NCI-H460 (cell line): ENCODE data around the gene RNF111. TPM values are rescaled to one million over a fixed set of nuclear protein-coding genes. Genes with fewer than 3 reads are reported as not detected.

Source experiments
- DNase-seq: peaks from one replicate; pipeline ENCODE4 v3.0.0-alpha.2; 2016; ENCODE audit warnings: low read depth; ENCODE audit errors: extremely low read depth
- polyA plus RNA-seq: library from polyadenylated mRNA; depleted of rRNA; stranded (reverse); fragments of >200 nt; gene quantifications from 2 replicates; pipeline ENCODE4 v1.2.3, GENCODE V29; 2014; cell fraction: nucleus; rRNA removed
- total RNA-seq: library from RNA; depleted of rRNA; stranded (reverse); fragments of >200 nt; shearing (Covaris generic); gene quantifications from 2 replicates; pipeline ENCODE4 v1.2.3, GENCODE V29; 2014; rRNA removed

Gene RNF111
- total RNA-seq: 3.8 and 4.8 TPM in 2 replicates
- polyA plus RNA-seq: 7.3 and 13.8 TPM in 2 replicates

DNA sequence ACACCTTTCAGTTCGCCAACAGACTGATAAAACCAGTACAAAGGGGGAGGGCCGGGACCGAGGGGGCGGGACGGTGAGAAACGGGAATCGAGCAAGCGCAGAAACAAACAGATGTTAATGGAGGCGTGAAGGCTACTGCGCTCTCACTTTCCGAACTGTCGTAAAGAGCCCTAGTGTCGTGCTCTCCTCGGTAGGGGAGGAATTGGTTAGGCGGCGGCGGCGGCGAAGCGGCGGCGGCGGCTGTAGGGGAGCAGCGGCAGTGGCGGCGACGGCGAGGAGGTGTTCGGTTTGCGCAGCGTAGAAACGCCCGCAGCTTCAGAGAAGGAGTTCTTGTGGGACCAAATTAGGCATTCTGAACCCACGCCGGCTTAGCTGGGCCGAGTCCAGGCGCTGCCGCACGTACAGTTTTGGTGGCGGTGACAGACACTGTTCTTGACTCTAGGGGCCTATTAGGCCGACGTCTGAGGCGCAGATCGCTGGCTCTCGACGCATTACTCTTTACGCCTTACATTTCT is at the start of gene RNF111:
Gene RNF111, plus strand, starts transcription at position 173 of the 515 bp plus-strand sequence. CDS start 43,160 bp downstream, outside the sequence.
- peak; percentile 94 for DNase-seq

DNA sequence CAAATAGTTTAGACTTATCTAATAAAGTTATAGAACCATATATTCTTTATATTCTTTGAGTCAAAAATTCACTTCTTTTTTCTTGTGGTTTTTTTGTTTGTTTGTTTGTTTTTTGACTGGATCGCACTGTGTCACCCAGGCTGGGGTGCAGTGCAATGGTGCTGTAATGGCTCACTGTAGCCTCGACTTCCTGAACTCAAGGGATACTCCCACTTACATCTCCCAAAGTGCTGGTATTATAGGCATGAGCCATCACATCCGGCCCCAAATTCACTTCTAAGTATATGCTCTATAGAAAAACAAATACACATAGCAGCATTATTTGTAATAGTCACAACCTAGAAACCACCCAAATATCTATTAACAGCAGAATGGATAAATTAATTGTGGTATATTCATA is 40.3 kb upstream of the RNF111 start:
- DNase-seq: no peak

DNA sequence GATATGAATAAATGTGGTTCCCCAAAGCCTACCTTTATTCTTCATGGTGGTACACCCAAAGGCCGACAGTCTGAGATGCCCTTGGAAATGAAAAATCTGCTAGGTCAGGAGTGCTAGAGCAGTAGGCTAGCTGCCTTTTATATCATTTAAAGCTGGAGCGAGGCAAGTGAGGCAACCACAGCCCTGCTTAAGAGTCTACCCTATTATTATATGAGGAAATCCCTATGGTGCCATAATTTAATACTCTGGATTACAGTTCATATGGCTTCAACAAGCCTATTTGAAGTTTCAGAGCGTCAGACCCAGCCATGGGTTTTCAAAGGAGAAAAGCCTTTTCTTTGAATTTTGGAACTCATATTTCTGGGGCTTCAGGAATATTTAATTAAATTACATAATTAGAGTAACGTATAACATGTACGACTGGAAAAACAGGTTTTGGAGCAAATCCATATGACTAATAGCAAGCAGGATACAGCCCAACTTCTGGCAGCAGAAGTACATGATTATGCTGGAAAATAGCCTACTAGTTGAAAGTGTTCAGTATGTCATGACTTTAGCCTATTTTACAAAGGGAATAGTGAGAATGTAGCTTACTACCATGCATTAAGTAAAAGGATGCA is 36.0 kb upstream of the RNF111 start:
- DNase-seq: no peak

DNA sequence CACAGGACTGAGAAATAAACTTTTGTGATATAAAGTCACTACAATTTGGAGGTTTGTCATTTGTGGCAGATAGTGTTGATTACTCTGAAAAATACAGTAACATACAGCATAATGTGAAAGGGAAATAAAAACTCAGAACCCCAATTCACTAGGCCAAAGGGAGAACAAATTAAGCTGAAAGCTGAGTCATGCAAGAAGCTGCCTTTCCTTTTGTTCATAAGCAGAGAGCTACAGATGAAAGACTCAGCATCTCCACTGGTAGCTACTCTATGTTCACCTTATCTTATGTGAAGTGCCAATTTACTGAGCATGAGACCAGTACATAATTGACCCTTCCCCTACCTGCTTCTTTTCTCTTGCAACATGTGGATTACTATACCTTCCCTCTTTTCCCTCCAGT is 34.7 kb upstream of the RNF111 start:
- DNase-seq: no peak

DNA sequence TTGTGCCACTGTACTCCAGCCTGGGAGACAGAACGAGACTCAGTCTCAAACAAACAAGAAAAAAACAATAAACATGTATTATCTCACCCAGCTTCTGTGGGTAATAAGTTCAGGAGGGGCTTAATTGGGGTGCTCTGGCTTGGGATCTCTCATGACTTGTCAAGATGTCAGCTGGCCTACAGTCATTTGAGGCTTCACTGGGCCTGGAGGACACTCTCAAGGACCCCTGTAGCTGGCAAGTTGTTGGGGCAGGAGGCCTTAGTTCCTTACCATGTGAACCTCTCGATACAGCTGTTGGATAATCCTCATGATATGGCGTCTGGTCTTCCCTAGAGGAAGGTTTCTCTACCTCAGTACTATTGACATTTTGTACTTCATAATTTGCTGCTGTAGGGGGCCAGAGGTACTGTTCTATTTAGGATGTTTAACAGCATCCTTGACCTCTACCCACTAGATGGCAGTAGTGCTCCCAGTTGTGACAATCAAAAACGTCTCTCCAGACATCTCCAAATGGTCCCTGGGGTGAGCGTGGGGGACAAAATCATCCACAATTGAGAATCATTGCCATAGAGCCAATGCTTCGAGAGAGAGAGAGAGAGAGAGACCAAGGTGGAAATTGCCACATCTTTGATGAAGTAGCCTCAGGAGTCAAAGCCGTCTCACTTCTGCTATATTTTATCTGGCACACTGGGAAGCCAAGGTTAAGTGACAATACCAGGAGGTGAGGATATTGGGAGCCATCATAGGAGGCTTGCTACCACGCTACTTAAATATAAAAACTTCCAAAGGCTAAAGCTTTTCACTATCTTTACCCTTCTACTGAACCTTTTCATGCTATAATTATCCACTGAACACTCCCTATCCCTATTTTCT is 30.1 kb upstream of the RNF111 start:
- DNase-seq: peak; percentile 72

DNA sequence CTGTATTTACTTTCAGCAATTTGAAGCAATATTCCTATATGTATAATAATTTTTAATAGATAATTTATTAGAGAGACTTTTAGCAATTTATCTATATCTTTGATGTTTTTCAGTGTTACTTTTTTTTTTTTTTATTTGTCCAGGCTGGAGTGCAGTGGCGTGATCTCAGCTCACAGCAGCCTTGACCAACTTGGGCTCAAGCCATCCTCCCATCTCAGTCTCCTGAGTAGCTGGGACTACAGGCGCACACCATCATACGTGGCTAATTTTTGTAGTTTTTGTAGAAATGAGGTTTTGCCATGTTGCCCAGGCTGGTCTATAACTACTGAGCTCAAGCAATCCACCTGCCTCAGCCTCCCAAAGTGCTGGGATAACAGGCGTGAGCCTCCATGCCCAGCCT is 28.7 kb upstream of the RNF111 start:
- no peak for DNase-seq

DNA sequence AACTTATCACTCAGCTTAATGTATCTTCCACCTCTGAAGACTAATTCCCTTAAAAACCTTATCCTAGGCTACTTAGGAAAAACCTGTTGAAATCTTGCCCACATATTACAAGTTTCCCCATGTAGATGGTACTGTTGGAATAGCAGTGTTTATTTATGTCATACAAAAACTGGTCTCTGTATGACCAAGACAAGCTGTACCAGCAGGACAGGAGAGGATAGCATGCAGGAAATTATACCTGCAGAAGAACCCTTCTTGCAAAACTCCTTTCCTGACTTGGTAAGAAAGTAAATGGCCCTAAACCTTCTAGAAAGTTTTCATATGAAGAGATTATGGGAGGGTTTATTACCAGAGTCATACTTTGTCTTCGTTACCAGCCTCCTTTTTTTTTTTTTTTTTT is 25.3 kb upstream of the RNF111 start:
- no peak for DNase-seq

DNA sequence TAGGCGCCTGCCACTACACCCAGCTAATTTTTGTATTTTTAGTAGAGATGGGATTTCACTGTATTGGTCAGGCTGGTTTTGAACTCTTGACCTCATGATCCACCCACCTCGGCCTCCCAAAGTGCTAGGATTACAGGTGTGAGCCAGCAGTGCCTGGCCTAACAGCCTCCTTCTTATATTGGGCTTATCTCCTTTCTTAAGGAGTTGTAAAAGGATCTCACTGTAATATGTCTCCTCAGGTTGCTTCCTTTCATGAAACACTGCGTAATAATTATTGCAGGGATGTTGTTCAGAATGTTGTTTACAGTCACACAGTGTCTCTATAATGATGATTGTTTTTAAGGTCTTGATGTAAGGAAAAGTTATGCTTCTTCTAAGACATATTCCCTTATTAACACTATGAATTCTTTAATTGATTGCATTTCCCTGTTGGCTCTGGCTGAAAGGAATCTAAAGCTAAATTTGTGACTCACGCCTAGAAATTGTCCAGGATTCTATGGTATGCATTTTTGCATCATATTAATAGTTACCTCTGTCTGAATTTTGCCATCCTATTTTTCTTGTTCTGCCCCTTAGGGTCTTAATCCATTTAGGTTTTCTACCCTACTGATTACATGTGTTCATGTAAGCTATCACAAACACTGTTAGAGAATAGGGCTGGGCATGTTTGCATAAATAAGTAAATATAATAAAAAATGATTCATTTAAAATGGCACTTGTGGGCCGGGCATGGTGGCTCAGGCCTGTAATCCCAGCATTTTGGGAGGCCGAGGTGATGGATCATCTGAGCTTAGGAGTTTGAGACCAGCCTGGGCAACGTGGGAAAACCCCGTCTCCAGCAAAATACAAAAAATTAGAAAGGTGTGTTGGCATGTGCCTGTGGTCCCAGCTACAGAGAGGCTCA is 24.5 kb upstream of the RNF111 start:
- no peak for DNase-seq

DNA sequence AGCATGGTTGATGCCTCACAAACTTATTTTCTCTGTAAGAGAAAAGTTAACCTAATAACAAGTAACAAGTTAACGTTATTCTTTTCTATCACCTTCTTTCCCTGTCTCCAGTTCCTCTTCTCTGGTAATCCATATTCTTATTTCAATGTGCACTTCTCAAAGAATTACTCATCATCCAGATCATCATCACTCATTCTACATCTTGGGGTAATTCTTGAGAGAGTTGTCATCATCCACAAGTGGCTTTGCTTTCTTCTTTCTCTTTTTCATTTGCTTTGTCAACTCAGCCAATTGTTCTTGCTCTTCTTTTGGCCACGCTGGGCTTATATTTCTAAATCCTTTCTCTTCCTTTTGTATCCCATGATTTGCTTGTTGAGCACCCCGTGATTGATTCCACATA is 20.8 kb upstream of the RNF111 start:
- DNase-seq: no peak

DNA sequence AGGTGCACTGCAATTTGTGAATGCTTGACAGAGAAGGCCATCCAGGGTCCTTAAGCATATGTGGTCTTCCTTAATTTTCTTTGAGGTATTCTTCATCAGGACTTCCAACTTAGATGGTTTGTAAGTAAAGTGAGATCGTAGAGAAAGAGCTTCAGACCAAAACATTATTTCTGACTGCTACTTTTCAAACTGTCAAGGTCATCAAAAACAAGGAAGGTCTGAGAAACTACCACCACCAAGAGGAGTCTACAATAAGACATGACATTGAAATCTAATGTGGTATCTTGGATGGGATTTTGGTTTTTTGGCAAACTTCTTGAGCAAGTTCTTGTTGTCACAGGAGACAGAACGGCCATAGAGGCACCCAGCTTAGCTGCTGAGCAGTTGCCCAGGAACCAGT is 20.0 kb upstream of the RNF111 start:
- no peak for DNase-seq

DNA sequence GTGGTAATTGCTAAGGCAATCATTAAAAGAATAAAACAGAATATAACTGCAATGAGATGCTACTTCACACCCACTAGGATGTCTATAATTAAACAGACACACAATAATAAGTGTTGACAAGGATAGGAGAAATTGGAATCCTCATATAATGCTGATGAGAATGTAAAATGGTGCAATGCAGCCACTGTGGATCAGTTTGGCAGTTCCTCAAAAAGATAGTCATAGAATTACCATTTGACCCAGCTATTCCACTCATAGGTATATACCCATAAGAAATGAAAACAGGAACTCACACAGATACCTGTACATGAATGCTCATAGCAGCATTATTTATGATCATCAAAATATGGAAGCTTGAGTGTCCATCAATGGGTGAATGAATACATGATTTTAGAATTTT is 9.6 kb upstream of the RNF111 start:
- DNase-seq: no peak

DNA sequence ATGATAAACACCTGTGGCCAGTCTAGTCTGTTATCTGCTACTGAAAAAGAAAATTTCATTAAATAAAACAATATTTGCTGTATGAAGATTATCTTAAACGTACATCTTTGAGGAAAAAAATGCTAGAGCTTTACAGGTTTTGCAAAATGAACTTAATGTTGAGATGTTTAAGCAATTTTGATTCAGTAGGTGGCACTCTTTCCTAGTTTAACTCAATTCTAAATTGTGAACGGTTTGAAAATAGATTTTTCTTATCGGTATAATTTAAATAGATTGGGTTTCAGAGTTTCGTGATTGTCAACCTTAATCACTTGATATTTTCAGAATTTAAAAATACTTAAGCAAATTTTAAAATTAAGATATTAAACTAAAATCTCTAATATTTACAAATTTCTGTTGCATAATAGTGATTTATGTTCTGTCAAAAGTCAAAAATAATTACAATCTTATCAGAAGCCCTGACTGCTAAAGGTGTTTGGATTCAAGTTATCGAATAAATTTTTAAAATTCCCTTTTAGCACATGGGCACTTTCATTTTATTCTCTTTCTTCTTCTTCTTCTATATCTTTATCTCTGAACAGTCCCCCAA is 7.0 kb upstream of the RNF111 start:
- peak; percentile 27 for DNase-seq

DNA sequence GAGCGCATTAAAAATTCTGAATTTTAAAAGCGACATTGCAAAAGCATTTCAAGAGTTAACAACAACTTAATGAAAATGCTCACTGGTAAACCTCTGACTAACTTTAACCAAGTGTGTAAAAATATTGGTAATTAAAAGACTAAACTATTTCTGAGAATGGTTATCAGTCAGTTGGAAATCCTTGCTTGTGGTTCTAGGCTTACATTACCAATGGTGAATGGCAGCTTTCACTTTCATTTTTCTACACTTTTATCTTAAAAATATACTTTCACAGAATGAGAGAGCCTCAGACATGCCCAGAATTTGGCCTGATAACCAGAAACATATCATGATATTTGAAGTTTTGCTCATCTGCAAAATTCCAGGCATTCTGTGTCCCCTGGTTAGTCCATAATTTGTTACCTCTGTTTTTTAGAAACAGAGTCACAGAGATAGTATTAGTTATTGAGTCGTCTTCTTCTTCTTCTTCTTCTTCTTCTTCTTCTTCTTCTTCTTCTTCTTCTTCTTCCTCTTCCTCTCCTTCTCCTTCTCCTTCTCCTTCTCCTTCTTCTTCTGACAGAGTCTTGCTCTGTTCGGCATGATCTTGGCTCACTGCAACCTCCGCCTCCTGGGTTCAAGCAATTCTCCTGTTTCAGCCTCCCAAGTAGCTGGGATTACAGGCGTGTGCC is 5.5 kb upstream of the RNF111 start:
- no peak for DNase-seq

DNA sequence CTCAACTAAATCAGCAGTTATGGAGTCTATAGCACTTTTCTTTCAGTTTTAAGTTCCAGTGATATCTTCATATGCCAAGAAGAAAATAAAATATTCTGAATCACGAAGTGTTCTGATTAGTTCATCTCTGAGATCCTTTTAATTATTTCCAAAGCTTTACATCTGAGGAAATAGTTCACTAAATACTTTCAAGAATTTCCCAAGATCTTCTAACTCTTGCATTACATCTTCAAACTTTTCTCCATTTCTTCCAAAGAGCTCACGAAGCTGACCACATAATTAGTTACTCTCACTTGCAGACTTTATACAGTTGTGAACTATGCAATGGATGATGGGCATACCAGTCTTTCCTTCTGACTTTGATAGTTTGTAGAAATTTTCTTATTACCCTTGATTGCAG is 4.2 kb upstream of the RNF111 start:
- DNase-seq: no peak

DNA sequence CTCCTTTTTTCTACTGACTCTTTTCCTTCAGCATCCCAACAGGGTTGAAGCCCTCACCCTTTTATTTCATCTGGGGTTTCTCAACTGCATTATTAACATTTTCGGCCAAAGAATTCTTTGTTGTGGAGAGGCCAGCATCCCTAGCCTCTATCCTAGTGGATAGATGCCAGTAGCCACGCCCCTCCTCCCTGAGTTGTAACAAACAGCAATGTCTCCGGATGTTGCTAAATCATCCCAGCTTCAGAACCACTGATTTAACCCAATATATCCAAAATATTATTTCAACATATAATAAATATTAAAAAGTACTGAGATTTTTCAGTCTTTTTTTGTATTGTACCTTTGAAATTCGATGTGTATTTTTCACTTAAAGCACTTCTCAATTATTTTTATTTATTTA is 2.0 kb upstream of the RNF111 start:
- DNase-seq: peak; percentile 6

DNA sequence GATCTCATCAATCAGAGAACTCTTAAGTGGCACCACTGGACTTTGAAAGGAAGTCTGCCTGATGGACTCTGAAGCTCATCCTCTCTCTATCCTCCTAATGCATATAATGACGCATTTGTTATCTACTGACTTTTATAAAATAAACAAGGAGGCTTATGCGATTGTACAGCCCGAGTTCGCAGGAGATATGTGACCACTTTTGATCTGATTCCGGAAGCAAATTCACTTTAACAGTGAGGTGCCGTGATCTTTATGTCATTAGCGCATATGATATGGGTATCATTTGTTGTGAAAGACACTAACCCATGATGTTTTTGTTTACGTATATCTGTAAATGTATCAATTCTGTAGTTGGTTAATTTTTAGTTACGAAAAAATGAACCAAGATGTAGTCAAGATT is 427 bp upstream of the RNF111 start:
- DNase-seq: peak; percentile 6

DNA sequence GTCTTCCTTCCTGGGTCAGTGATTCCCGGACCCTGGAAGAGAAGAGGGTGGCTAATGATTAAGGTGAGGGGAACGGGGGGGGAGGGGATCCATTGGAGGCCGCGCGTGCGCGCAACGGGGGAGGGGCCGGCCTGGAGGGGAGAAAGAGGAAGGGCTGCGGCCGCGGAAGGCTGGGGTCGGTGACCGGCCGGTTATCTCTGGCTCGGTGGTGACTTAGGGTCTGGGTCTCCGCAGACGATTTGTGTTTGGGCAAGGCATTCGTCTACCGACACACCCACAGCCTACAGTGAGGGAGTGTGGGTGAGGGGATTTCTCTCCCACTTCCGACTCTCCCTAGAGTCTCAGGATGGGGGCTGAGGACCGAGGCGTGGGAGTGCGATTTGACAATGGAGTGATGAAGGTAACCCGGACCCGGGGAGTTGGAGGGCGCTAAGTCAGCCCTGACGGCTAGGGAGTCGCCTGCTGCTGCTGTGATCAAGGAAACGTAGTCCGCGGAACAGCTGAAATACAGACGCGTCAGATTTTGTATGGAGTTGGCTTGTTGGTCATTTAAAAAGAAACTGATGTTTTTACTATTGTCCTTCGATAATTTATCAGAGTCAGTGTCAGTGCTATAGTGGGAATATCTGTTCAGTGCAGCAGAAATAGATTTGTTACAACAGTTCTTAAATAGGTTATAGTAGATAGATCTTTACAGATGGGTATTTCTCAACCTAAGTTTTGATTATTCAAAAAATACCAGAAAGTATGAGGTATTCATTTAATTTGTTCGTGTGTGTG is 733 bp downstream of the RNF111 start:
- peak; percentile 5 for DNase-seq

DNA sequence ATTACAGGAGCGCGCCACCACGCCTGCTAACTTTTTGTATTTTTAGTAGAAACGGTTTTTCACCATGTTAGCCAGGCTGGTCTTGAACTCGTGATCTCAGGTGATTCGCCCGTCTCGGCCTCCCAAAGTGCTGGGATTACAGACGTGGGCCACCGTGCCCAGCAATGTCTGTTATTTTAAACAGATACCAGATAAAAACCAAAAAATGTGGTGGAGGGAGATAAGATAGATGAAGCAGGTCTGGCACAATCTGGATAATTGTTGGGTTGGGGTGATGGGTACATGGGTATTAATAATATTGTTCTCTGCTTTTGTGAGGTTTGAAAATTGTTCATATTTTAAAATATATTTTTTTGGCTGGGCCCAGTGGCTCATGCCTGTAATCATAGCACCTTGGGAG is 4.7 kb downstream of the RNF111 start:
- DNase-seq: no peak

DNA sequence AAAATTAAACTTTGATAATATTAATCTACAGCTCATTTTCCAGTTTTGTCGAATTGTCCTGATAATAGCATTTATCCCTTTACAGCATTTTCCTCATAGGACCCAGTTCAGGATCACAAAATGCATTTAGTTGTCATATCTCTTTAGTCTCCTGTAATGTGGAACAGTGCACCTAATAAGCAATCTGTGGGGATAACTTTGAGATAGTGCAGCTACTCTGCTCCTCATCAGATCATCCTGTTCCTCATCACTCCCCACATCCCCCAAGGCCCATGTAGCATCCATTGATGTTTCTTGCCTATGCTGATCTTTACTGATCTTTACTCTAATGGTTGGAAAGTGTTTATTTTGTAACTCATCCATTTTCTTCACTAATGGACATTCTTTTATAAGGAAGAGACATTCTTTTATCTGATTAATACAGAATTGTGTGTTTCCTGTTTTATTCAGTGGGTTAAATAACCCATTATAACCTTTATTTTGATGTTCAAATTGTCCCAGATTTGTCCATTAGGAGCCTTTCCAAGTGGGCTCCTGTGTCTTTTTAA is 7.5 kb downstream of the RNF111 start:
- no peak for DNase-seq
